GM23338 (cell line): Measurements from ENCODE around the gene AKAP13. TPM values are rescaled to one million over a fixed set of nuclear protein-coding genes. Genes with fewer than 3 reads are reported as not detected.

Experiments used
- ATAC-seq: fragments of 200-7000 bp; cut with Tn5 transposase; 3 replicates; pipeline ENCODE4 v1.9.1; 2020
- DNase-seq: peaks from one replicate; pipeline ENCODE4 v3.0.0-alpha.2; 2015; ENCODE audit warnings: low spot score
- H2AFZ ChIP-seq: fragments of 200-600 bp; sonication (generic); 2 replicates; pipeline ENCODE4 v1.8.0; 2016; ENCODE audit warnings: antibody characterized with exemption, mild to moderate bottlenecking, moderate library complexity
- H3F3A ChIP-seq: fragments of 200-600 bp; sonication (generic); replicated peaks from 2 replicates; pipeline ENCODE4 v1.8.0; 2017; ENCODE audit warnings: antibody characterized with exemption, mixed run types, low read depth
- H3K27ac ChIP-seq: fragments of 200-600 bp; sonication (generic); 2 replicates; pipeline ENCODE4 v1.6.1; 2016; ENCODE audit warnings: low read depth
- H3K27me3 ChIP-seq: fragments of 200-600 bp; sonication (generic); 2 replicates; pipeline ENCODE4 v1.8.0; 2016; ENCODE audit warnings: mild to moderate bottlenecking, mixed run types, moderate library complexity; ENCODE audit not compliant: insufficient read depth
- H3K36me3 ChIP-seq: fragments of 200-600 bp; sonication (generic); 2 replicates; pipeline ENCODE4 v1.8.0; 2016; ENCODE audit warnings: mild to moderate bottlenecking; ENCODE audit not compliant: insufficient read depth
- H3K4me1 ChIP-seq: fragments of 200-600 bp; sonication (generic); 2 replicates; pipeline ENCODE4 v1.8.0; 2016; ENCODE audit warnings: mild to moderate bottlenecking, moderate library complexity; ENCODE audit not compliant: insufficient read depth
- H3K4me2 ChIP-seq: fragments of 200-600 bp; sonication (generic); 2 replicates; pipeline ENCODE4 v1.7.1; 2017; ENCODE audit warnings: mixed run types
- H3K4me3 ChIP-seq: fragments of 200-600 bp; sonication (generic); 2 replicates; pipeline ENCODE4 v1.6.1; 2016; ENCODE audit warnings: mixed run types
- H3K79me2 ChIP-seq: fragments of 200-600 bp; sonication (generic); replicated peaks from 2 replicates; pipeline ENCODE4 v1.8.0; 2017; ENCODE audit warnings: mild to moderate bottlenecking; ENCODE audit not compliant: insufficient read depth
- H3K9me2 ChIP-seq: fragments of 200-600 bp; sonication (generic); 2 replicates; pipeline ENCODE4 v1.8.0; 2017; ENCODE audit not compliant: insufficient read depth
- H4K20me1 ChIP-seq: fragments of 200-600 bp; sonication (generic); replicated peaks from 2 replicates; pipeline ENCODE4 v1.8.0; 2017; ENCODE audit warnings: mild to moderate bottlenecking; ENCODE audit not compliant: insufficient read depth
- H3K27ac Mint-ChIP-seq: 2 replicates; pipeline ENCODE4 v1.8.0; 2020; ENCODE audit warnings: inconsistent platforms, mild to moderate bottlenecking, moderate library complexity, mixed read lengths
- H3K27me3 Mint-ChIP-seq: 3 replicates; pipeline ENCODE4 v1.8.0; 2022; ENCODE audit warnings: low read depth, mild to moderate bottlenecking, moderate library complexity, mixed read lengths, inconsistent platforms; ENCODE audit not compliant: insufficient read depth, poor library complexity
- H3K36me3 Mint-ChIP-seq: 3 replicates; pipeline ENCODE4 v1.8.0; 2021; ENCODE audit warnings: low read depth, mild to moderate bottlenecking, inconsistent platforms, moderate library complexity, mixed read lengths
- H3K4me1 Mint-ChIP-seq: 3 replicates; pipeline ENCODE4 v1.8.0; 2020; ENCODE audit warnings: mild to moderate bottlenecking, inconsistent platforms, mixed read lengths
- H3K4me3 Mint-ChIP-seq: 3 replicates; pipeline ENCODE4 v1.8.0; 2021; ENCODE audit warnings: moderate library complexity, mild to moderate bottlenecking, inconsistent platforms, mixed read lengths
- H3K9me3 Mint-ChIP-seq: 3 replicates; pipeline ENCODE4 v1.8.0; 2020; ENCODE audit warnings: moderate library complexity, mild to moderate bottlenecking, inconsistent platforms, mixed read lengths
- EZH2 ChIP-seq: fragments of 200-600 bp; sonication (generic); IDR thresholded peaks from one replicate; pipeline ENCODE4 v1.8.0; 2017; ENCODE audit warnings: antibody characterized with exemption, mild to moderate bottlenecking, low read depth; ENCODE audit not compliant: unreplicated experiment
- EZH2phosphoT487 ChIP-seq: fragments of 200-600 bp; sonication (generic); IDR thresholded peaks from one replicate; pipeline ENCODE4 v1.8.1; 2018; ENCODE audit warnings: antibody characterized with exemption; ENCODE audit not compliant: unreplicated experiment
- JUNB ChIP-seq: IDR thresholded peaks from one replicate; pipeline ENCODE4 v1.6.1; 2016; ENCODE audit warnings: antibody characterized with exemption; ENCODE audit not compliant: unreplicated experiment
- NANOG ChIP-seq: IDR thresholded peaks from 2 replicates; pipeline ENCODE4 v1.6.1; 2016; ENCODE audit warnings: antibody characterized with exemption, borderline replicate concordance
- ZNF114 ChIP-seq: fragments of 250-450 bp; sonication (Bioruptor Pico); IDR thresholded peaks from 2 replicates; pipeline ENCODE4 v1.5.0; 2020; ENCODE audit warnings: mild to moderate bottlenecking, moderate library complexity
- ZNF331 ChIP-seq: fragments of 250-450 bp; sonication (Bioruptor Pico); IDR thresholded peaks from 2 replicates; pipeline ENCODE4 v1.5.0; 2020; ENCODE audit warnings: low read depth, mild to moderate bottlenecking, moderate library complexity
- ZNF462 ChIP-seq: fragments of 250-450 bp; sonication (Bioruptor Pico); IDR thresholded peaks from 2 replicates; pipeline ENCODE4 v1.5.0; 2020; ENCODE audit warnings: mild to moderate bottlenecking, moderate library complexity
- polyA plus RNA-seq: library from polyadenylated mRNA; unstranded; fragments of >200 nt; fragmentation: Nextera tagmentation; extraction: Ambion mirVana; gene quantifications from 2 replicates; pipeline ENCODE4 v1.2.1, GENCODE V29; 2016
- total RNA-seq: library from RNA; depleted of rRNA; stranded (reverse); fragments of >200 nt; shearing (Covaris generic); gene quantifications from 2 replicates; pipeline ENCODE4 v1.2.3, GENCODE V29; 2014

Gene AKAP13
- total and polyA plus RNA-seq, 2 experiments from 2014 or later: 46.2 to 60.7 TPM

DNA sequence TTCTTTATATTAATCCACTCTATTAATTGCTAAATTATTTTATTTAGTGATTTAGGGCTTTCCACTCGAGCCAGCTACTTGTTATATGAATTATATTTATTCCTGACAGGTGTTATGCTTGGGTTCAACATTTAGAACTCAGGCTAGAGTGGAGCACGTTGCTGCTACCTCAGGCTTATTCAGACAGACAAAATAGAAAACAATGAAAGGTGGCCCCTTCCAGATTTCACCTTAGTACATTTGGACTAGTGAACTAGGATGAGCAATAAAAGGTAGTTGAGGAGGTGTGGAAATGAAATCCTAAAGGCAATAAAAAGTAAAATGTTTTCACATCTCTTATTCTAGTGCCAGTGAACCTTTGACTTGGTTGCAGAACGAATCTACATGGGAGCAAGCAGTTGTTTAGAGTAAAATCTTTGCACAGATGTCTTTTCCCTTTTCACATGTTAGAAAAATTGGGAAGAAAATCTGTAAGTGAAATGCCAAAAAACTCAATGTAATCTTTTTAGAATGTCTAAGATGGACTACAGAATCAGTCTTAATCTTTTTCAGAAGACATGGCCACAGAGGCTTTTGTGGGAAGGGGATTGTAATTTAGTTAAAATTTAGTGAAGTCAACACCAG is 63.8 kb downstream of the AKAP13 start (continued):
- no peak for TF ChIP-seq ZNF114 (CRISPR knock-in tag)

DNA sequence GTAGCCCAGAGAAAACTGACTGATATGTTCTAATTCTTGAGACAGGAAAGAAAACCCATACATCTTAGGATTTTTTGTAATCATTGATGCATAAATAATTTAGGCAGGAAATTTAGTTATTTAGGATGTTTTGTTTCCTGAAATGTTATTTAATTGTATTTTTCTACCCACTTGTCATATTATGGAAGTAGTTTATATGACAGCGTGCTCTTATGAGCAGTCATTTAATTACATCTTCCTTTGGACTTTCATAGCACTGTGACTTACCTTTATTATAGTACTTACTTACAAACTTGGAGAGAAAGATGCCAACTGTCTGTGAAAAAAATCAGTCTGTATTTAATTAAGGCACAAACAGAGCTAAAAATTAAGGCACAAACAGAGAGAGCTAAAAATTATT is 65.0 kb downstream of the AKAP13 start:
- Histone ChIP-seq H3K27ac (no peak overlapping the region), H4K20me1 (peaks cover 15% of the 10 kb centered on the region), H3K9me2 (no peaks in the 10 kb centered on the region), H3K4me2 (peak overlapping the region; percentile 65; the same call in 1 of the 2 replicates), H3K36me3 (0 out of 2 replicates have a peak, but pooled peaks cover 2% of the 10 kb centered on the region), H3K4me1 (peaks cover 28% of the 10 kb centered on the region), H3F3A (no peaks in the 10 kb centered on the region), H2AFZ (no peak overlapping the region), H3K79me2 (peaks cover 96% of the 10 kb centered on the region), H3K27me3 (no peaks in the 10 kb centered on the region), H3K4me3 (no peak overlapping the region)
- ATAC-seq (no peak), DNase-seq (no peak)
- no peak overlapping the region for H3K4me3 Mint-ChIP-seq
- peaks cover 26% of the 10 kb centered on the region for H3K4me1 Mint-ChIP-seq
- H3K27ac Mint-ChIP-seq: no peak overlapping the region
- H3K27me3 Mint-ChIP-seq: peaks cover 7% of the 10 kb centered on the region
- peaks cover 20% of the 10 kb centered on the region for H3K9me3 Mint-ChIP-seq
- peaks cover 17% of the 10 kb centered on the region for H3K36me3 Mint-ChIP-seq
- TF ChIP-seq NANOG (no peak), JUNB (no peak)

DNA sequence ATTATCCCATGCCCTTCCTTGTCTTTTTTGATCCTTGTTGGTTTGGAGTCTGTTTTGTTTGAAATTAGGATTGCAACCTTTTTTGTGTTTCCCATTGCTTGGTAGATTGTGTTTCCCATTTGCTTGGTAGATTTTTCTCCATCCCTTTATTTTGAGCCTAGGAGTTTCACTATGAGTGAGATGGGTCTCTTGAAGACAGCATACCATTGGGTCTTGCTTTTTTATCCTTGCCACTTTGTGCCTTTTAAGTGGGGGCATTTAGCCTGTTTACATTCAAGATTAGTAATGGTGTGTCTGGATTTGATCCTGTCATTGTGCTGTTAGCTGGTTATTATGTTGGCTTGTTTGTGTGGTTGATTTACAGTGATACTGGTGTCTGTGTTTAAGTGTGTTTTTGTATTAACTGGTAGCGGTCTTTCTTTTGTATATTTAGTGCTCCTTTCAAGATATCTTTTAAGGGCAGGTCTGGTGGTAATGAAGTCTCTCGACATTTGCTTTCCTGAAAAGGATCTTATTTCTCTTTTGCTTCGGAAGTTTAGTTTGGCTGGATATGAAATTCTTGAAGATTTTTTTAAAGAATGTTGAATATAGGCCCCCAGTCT is 70.8 kb downstream of the AKAP13 start:
- Mint-ChIP-seq H3K36me3 (peaks cover 32% of the 10 kb centered on the region), H3K9me3 (peaks cover 37% of the 10 kb centered on the region)
- H4K20me1 ChIP-seq: peaks cover 16% of the 10 kb centered on the region; the same call in 1 of the 2 replicates

GRCh38 chr15:85452436-85452835 is 72.0 kb downstream of the AKAP13 start:
- ATAC-seq (no peak), DNase-seq (no peak)
- no peak overlapping the region for H3K27ac Mint-ChIP-seq
- Histone ChIP-seq H3K4me3 (no peak overlapping the region), H2AFZ (no peak overlapping the region), H3K79me2 (peaks cover 98% of the 10 kb centered on the region), H3K4me1 (no peaks in the 10 kb centered on the region; the same call in 1 of the 2 replicates), H3K9me2 (peaks cover 7% of the 10 kb centered on the region; the same call in 1 of the 2 replicates), H3F3A (no peaks in the 10 kb centered on the region), H4K20me1 (peaks cover 16% of the 10 kb centered on the region), H3K36me3 (peaks cover 8% of the 10 kb centered on the region; the same call in 1 of the 2 replicates), H3K27ac (no peak overlapping the region), H3K4me2 (no peak overlapping the region), H3K27me3 (no peaks in the 10 kb centered on the region)
- H3K4me3 Mint-ChIP-seq: no peak overlapping the region
- peaks cover 10% of the 10 kb centered on the region for H3K27me3 Mint-ChIP-seq
- peaks cover 35% of the 10 kb centered on the region for H3K9me3 Mint-ChIP-seq
- peaks cover 16% of the 10 kb centered on the region for H3K4me1 Mint-ChIP-seq
- H3K36me3 Mint-ChIP-seq: peaks cover 30% of the 10 kb centered on the region
- TF ChIP-seq ZNF462 (CRISPR knock-in tag): no peak
- TF ChIP-seq EZH2: no peak
- no peak for TF ChIP-seq ZNF331 (CRISPR knock-in tag)
- TF ChIP-seq JUNB: no peak

More for the DNA sequence above, 70.8 kb downstream of the AKAP13 start:
- Histone ChIP-seq H3K4me3 (no peak overlapping the region), H3K27ac (no peak overlapping the region), H3K9me2 (peaks cover 7% of the 10 kb centered on the region; the same call in 1 of the 2 replicates), H2AFZ (no peak overlapping the region), H3K4me1 (no peaks in the 10 kb centered on the region; the same call in 1 of the 2 replicates), H3K36me3 (peaks cover 8% of the 10 kb centered on the region; the same call in 1 of the 2 replicates), H3F3A (no peaks in the 10 kb centered on the region), H3K27me3 (no peaks in the 10 kb centered on the region), H3K4me2 (no peak overlapping the region), H3K79me2 (peaks cover 98% of the 10 kb centered on the region)
- ATAC-seq (no peak), DNase-seq (no peak)
- Mint-ChIP-seq H3K4me1 (peaks cover 16% of the 10 kb centered on the region), H3K27me3 (peaks cover 10% of the 10 kb centered on the region), H3K4me3 (no peak overlapping the region), H3K27ac (no peak overlapping the region)
- TF ChIP-seq EZH2phosphoT487: no peak
